Naive B cell (primary cell): ENCODE data around the gene KRTAP5-4. TPM values are rescaled to one million over a fixed set of nuclear protein-coding genes. Genes with fewer than 3 reads are reported as not detected.
"Not testable (repeated sequence)": the region's sequence is repeated elsewhere in the genome, so short reads cannot be mapped to it uniquely, and the experiment has no call there.

Experiments used
- ATAC-seq, 2 donors: fragments of 150-1000 bp; cut with Tn5 transposase; 2 replicates each; pipeline ENCODE4 v1.10.0; 2021; ENCODE audit warnings: low read depth in 2 of 2, mild to moderate bottlenecking in 2 of 2, moderate library complexity in 2 of 2
- DNase-seq: peaks from one replicate; pipeline ENCODE4 v3.0.0; 2022
- H3K27ac Mint-ChIP-seq, 6 donors: one replicate each; pipeline ENCODE4 v1.8.0; 2020 to 2022; ENCODE audit warnings: mild to moderate bottlenecking in 6 of 6, mixed read lengths in 6 of 6, moderate library complexity in 5 of 6, inconsistent platforms in 2 of 6
- H3K27me3 Mint-ChIP-seq, 3 donors: one replicate each; pipeline ENCODE4 v1.8.0; 2021 to 2022; ENCODE audit warnings: mixed read lengths in 3 of 3, mild to moderate bottlenecking in 1 of 3
- H3K36me3 Mint-ChIP-seq, 2 donors: one replicate each; pipeline ENCODE4 v1.8.0; 2020 to 2022; ENCODE audit warnings: mixed read lengths in 2 of 2, inconsistent platforms in 1 of 2, mild to moderate bottlenecking in 1 of 2
- H3K4me1 Mint-ChIP-seq, 3 donors: one replicate each; pipeline ENCODE4 v1.8.0; 2020 to 2022; ENCODE audit warnings: mixed read lengths in 3 of 3, inconsistent platforms in 1 of 3, mild to moderate bottlenecking in 1 of 3, moderate library complexity in 1 of 3
- H3K4me3 Mint-ChIP-seq, 8 donors: one replicate each; pipeline ENCODE4 v1.8.0; 2020 to 2022; ENCODE audit warnings: mild to moderate bottlenecking in 8 of 8, mixed read lengths in 8 of 8, moderate library complexity in 8 of 8, inconsistent platforms in 2 of 8
- H3K9me3 Mint-ChIP-seq, 7 donors: one replicate each; pipeline ENCODE4 v1.8.0; 2020 to 2022; ENCODE audit warnings: mixed read lengths in 7 of 7, mild to moderate bottlenecking in 5 of 7, inconsistent platforms in 2 of 7, moderate library complexity in 1 of 7
- polyA plus RNA-seq, 6 donors: library from polyadenylated mRNA; unstranded; fragments of 300-500 nt; fragmentation: Illumina TruSeq; gene quantifications; one replicate each; pipeline ENCODE4 v1.2.3, GENCODE V29; 2021; ENCODE audit warnings: low read depth in 6 of 6

The KRTAP5-4 gene
- polyA plus RNA-seq, 6 donors from 2014 or later, result not detected

GRCh38 chr11:1575756-1576155, 46.2 kb downstream of the KRTAP5-4 start:
- H3K9me3 Mint-ChIP-seq, result peaks cover 5 to 15% (median 11%) of the 10 kb centered on the region in 7 donors
- H3K4me3 Mint-ChIP-seq, result peak overlapping the region in 4 of 8 donors; percentile 30 to 77 (median 46)
- ATAC-seq, DNase-seq, H3K27ac Mint-ChIP-seq: not testable (repeated sequence)
- peaks cover 6 to 13% (median 11%) of the 10 kb centered on the region in 3 donors for H3K4me1 Mint-ChIP-seq
- peaks cover 9 to 41% (median 21%) of the 10 kb centered on the region in 3 donors for H3K27me3 Mint-ChIP-seq
- H3K36me3 Mint-ChIP-seq, result peaks cover 0 to 14% of the 10 kb centered on the region in 2 donors

GRCh38 chr11:1574933-1575242, 47.0 kb downstream of the KRTAP5-4 start:
- H3K4me1 Mint-ChIP-seq, result peaks cover 6 to 13% (median 13%) of the 10 kb centered on the region in 3 donors
- H3K36me3 Mint-ChIP-seq, result peaks cover 0 to 14% of the 10 kb centered on the region in 2 donors
- H3K27me3 Mint-ChIP-seq, result peaks cover 8 to 50% (median 24%) of the 10 kb centered on the region in 3 donors
- DNase-seq (no peak), ATAC-seq (no peak)
- H3K27ac Mint-ChIP-seq, result no peak overlapping the region
- peak overlapping the region in 7 of 8 donors; percentile 33 to 82 (median 70) for H3K4me3 Mint-ChIP-seq
- peaks cover 5 to 15% (median 11%) of the 10 kb centered on the region in 7 donors for H3K9me3 Mint-ChIP-seq

GRCh38 chr11:1574238-1574932, 47.6 kb downstream of the KRTAP5-4 start:
- Mint-ChIP-seq H3K4me1 (peaks cover 6 to 13% (median 13%) of the 10 kb centered on the region in 3 donors), H3K27me3 (peaks cover 13 to 54% (median 30%) of the 10 kb centered on the region in 3 donors)
- peak; percentile 74 for DNase-seq

GRCh38 chr11:1573903-1574237, 48.1 kb downstream of the KRTAP5-4 start:
- peaks cover 14 to 54% (median 33%) of the 10 kb centered on the region in 3 donors for H3K27me3 Mint-ChIP-seq
- ATAC-seq (peak in 1 of 2 donors; percentile 0), DNase-seq (no peak)
- H3K4me1 Mint-ChIP-seq, result peaks cover 6 to 13% (median 13%) of the 10 kb centered on the region in 3 donors
- H3K36me3 Mint-ChIP-seq, result peaks cover 0 to 10% of the 10 kb centered on the region in 2 donors
- H3K9me3 Mint-ChIP-seq, result peaks cover 5 to 12% (median 8%) of the 10 kb centered on the region in 7 donors
- H3K4me3 Mint-ChIP-seq, result peak overlapping the region; percentile 69 to 85 (median 78)
- H3K27ac Mint-ChIP-seq, result peak overlapping the region; percentile 49 to 90 (median 60)

More at GRCh38 chr11:1574238-1574932, 47.6 kb downstream of the KRTAP5-4 start:
- H3K36me3 Mint-ChIP-seq, result peaks cover 0 to 14% of the 10 kb centered on the region in 2 donors
- peak; percentile 64 to 69 for ATAC-seq
- peak overlapping the region; percentile 47 to 83 (median 77) for H3K4me3 Mint-ChIP-seq
- peaks cover 5 to 15% (median 11%) of the 10 kb centered on the region in 7 donors for H3K9me3 Mint-ChIP-seq
- peak overlapping the region in 5 of 6 donors; percentile 49 to 90 (median 63) for H3K27ac Mint-ChIP-seq

GRCh38 chr11:1573077-1573902, 48.6 kb downstream of the KRTAP5-4 start:
- peaks cover 11 to 54% (median 33%) of the 10 kb centered on the region in 3 donors for H3K27me3 Mint-ChIP-seq
- DNase-seq (no peak), ATAC-seq (no peak)
- H3K4me1 Mint-ChIP-seq, result peaks cover 6 to 13% (median 13%) of the 10 kb centered on the region in 3 donors
- peaks cover 0 to 4% of the 10 kb centered on the region in 2 donors for H3K36me3 Mint-ChIP-seq
- peaks cover 2 to 7% (median 3%) of the 10 kb centered on the region in 7 donors for H3K9me3 Mint-ChIP-seq
- peak overlapping the region; percentile 69 to 85 (median 78) for H3K4me3 Mint-ChIP-seq
- H3K27ac Mint-ChIP-seq, result peak overlapping the region; percentile 49 to 90 (median 80)

- Mint-ChIP-seq H3K4me1 (peaks cover 6 to 13% (median 13%) of the 10 kb centered on the region in 3 donors), H3K27me3 (peaks cover 11 to 58% (median 31%) of the 10 kb centered on the region in 3 donors), H3K36me3 (no peaks in the 10 kb centered on the region), H3K4me3 (peak within 1 kb of the TSS in 6 of 8 donors; percentile 46 to 85 (median 70)), H3K9me3 (peaks cover 0 to under 1% (median 0%) of the 10 kb centered on the region in 7 donors), H3K27ac (peak within 1 kb of the TSS in 4 of 6 donors; percentile 65 to 91 (median 84))
- DNase-seq (peak; percentile 93), ATAC-seq (peak; percentile 59 to 72)
Observed at GRCh38 chr11:1572197-1573076, 49.5 kb downstream of the KRTAP5-4 start, which contains the start of gene DUSP8. Gene DUSP8 (minus strand): TSS chr11:1572271. CDS start chr11:1565826, 6,445 bp downstream.

- peak overlapping the region in 1 of 6 donors; percentile 90 for H3K27ac Mint-ChIP-seq
- H3K4me1 Mint-ChIP-seq, result peaks cover 6 to 13% (median 13%) of the 10 kb centered on the region in 3 donors
- H3K4me3 Mint-ChIP-seq, result peak overlapping the region in 1 of 8 donors; percentile 77
- H3K27me3 Mint-ChIP-seq, result peaks cover 11 to 62% (median 34%) of the 10 kb centered on the region in 3 donors
- H3K36me3 Mint-ChIP-seq, result no peaks in the 10 kb centered on the region
- DNase-seq, result peak; percentile 51
- no peaks in the 10 kb centered on the region for H3K9me3 Mint-ChIP-seq
- ATAC-seq, result peak in 1 of 2 donors; percentile 4
Observed at GRCh38 chr11:1571760-1572196, 50.2 kb downstream of the KRTAP5-4 start.

Other genes starting within 250 kb of the KRTAP5-4 start
- gene BRSK2, start 232.2 kb downstream of the KRTAP5-4 start, polyA plus RNA-seq, result under 1 TPM in 2 of 6 donors, not detected in 4; 0.10 TPM
- gene MOB2, start 135.4 kb downstream of the KRTAP5-4 start, polyA plus RNA-seq, result 10 to 100 TPM; 29.7 to 50.8 (median 33.2) TPM
- under 1 TPM in 3 of 6 donors, not detected in 3; 0.05 to 0.09 (median 0.07) TPM for gene DUSP8, start 49.9 kb downstream of the KRTAP5-4 start, polyA plus RNA-seq
- not detected for gene KRTAP5-1, start 36.9 kb downstream of the KRTAP5-4 start, polyA plus RNA-seq
- not detected for gene KRTAP5-2, start 23.8 kb downstream of the KRTAP5-4 start, polyA plus RNA-seq
- gene KRTAP5-3, start 13.7 kb downstream of the KRTAP5-4 start, polyA plus RNA-seq, result not detected
- gene KRTAP5-5, start 7.6 kb upstream of the KRTAP5-4 start, polyA plus RNA-seq, result not detected
- not detected for gene KRTAP5-6, start 75.1 kb upstream of the KRTAP5-4 start, polyA plus RNA-seq
- not detected for gene IFITM10, start 128.5 kb upstream of the KRTAP5-4 start, polyA plus RNA-seq
- 10 to 100 TPM; 40.6 to 59.5 (median 51.8) TPM for gene CTSD, start 141.8 kb upstream of the KRTAP5-4 start, polyA plus RNA-seq
- gene SYT8, start 212.9 kb upstream of the KRTAP5-4 start, polyA plus RNA-seq, result not detected
- 10 to 100 TPM in 2 of 6 donors, 1 to 10 TPM in 4; 3.9 to 12.2 (median 7.2) TPM for gene TNNI2, start 216.8 kb upstream of the KRTAP5-4 start, polyA plus RNA-seq
- 100 to 1,000 TPM; 342 to 587 (median 422) TPM for gene LSP1, start 230.9 kb upstream of the KRTAP5-4 start, polyA plus RNA-seq